A549 treated with dexamethasone at 1 μM for 4 hours (cell line): ENCODE results near the gene AKAP6. TPM values are rescaled to one million over a fixed set of nuclear protein-coding genes. Genes with fewer than 3 reads are reported as not detected.

Experiments
- total RNA-seq: library from RNA; stranded (reverse); fragments of 200-300 nt; extraction: Qiagen RNA extraction; gene quantifications from 5 replicates; pipeline ENCODE4 v1.2.3, GENCODE V29; 2022

The AKAP6 gene, protein sequence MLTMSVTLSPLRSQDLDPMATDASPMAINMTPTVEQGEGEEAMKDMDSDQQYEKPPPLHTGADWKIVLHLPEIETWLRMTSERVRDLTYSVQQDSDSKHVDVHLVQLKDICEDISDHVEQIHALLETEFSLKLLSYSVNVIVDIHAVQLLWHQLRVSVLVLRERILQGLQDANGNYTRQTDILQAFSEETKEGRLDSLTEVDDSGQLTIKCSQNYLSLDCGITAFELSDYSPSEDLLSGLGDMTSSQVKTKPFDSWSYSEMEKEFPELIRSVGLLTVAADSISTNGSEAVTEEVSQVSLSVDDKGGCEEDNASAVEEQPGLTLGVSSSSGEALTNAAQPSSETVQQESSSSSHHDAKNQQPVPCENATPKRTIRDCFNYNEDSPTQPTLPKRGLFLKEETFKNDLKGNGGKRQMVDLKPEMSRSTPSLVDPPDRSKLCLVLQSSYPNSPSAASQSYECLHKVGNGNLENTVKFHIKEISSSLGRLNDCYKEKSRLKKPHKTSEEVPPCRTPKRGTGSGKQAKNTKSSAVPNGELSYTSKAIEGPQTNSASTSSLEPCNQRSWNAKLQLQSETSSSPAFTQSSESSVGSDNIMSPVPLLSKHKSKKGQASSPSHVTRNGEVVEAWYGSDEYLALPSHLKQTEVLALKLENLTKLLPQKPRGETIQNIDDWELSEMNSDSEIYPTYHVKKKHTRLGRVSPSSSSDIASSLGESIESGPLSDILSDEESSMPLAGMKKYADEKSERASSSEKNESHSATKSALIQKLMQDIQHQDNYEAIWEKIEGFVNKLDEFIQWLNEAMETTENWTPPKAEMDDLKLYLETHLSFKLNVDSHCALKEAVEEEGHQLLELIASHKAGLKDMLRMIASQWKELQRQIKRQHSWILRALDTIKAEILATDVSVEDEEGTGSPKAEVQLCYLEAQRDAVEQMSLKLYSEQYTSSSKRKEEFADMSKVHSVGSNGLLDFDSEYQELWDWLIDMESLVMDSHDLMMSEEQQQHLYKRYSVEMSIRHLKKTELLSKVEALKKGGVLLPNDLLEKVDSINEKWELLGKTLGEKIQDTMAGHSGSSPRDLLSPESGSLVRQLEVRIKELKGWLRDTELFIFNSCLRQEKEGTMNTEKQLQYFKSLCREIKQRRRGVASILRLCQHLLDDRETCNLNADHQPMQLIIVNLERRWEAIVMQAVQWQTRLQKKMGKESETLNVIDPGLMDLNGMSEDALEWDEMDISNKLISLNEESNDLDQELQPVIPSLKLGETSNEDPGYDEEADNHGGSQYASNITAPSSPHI (N-terminal part only)
- total RNA-seq = 0.29 to 0.70 TPM (median 0.41 TPM) in 5 replicates

DNA sequence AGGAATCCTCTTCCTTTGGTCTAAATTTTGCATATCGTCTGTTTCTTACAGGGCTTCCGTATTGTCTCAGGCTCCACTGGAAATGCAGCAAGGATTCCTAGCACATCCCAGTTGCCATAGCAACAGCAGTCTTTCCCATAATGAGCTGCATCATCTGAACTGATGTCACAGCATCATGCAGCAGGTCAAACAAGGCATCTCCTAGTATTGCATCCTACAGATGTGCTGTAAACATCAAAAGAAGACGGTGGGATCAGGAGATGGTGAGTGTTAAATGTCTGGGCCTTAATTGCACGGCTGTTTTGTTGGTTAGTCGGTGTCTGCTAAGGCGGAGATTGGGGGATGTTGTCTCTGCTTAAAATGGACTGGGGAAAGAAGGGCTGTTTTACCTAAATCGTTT, at the start of gene AKAP6:
AKAP6 (plus strand) TSS at position 153 of the 400 bp plus-strand sequence. CDS start 104,196 bp downstream, outside the sequence.

Other genes with a start within 250 kb of the AKAP6 start
- gene RNU6-7, start 127.3 kb upstream of the AKAP6 start, total RNA-seq = not detected in 5 replicates
- gene RNU6-8, start 126.0 kb upstream of the AKAP6 start, total RNA-seq = not detected in 5 replicates